Suppressor macrophage treated with lipopolysaccharide for 1 hour (primary cell): ENCODE measurements around the gene PIAS4.
"Not testable (repeated sequence)": the region's sequence is repeated elsewhere in the genome, so short reads cannot be mapped to it uniquely, and the experiment has no call there.

ENCODE experiments used
- DNase-seq, 3 donors: peaks; one replicate each; pipeline ENCODE4 v3.0.0-alpha.2; 2020 to 2022

The PIAS4 gene, protein sequence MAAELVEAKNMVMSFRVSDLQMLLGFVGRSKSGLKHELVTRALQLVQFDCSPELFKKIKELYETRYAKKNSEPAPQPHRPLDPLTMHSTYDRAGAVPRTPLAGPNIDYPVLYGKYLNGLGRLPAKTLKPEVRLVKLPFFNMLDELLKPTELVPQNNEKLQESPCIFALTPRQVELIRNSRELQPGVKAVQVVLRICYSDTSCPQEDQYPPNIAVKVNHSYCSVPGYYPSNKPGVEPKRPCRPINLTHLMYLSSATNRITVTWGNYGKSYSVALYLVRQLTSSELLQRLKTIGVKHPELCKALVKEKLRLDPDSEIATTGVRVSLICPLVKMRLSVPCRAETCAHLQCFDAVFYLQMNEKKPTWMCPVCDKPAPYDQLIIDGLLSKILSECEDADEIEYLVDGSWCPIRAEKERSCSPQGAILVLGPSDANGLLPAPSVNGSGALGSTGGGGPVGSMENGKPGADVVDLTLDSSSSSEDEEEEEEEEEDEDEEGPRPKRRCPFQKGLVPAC

DNA sequence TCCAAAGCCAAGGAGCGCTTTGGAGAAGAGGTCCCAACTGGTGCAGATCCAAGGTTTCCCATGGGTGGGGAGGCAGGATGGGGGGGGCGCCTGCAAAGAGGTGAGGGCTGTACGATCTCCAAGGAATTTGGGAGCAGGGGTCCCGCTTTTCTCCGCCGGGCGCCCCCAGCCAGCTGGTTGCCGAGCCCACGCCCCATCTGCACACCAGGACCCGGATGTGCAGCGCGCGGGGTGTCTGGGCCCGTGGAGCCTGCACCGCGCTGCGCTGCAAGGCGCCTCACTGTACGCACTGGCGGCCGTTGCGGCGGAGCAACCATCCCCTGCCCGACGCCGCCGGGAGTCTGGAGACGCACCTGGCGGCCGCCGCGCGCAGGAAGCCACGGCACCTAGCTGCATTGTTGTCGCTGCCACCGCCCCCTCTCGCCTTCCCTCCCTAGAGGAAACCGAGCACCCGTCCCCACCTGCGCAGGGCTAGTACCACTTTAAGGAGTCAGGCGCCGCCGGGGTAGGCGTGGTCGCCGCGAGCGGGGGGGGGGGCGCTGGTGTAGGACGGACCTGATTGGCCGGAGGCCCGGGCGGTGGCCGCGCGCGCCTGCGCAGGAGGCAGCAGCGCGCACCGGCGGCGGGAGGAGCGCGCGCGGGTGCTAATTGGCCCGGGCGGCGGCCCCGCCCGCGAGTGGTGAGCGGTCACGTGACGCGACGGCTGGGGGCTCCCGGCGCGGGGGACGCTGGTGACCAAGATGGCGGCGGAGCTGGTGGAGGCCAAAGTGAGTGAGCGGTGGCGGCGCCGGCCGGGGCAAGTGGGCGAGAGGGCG is at the start of gene PIAS4:
TSS of gene PIAS4 (plus strand) at position 716 of the 815 bp plus-strand sequence. CDS start at position 741, 25 bp downstream.
- peak; percentile 97 to 100 (median 99) for DNase-seq

DNA sequence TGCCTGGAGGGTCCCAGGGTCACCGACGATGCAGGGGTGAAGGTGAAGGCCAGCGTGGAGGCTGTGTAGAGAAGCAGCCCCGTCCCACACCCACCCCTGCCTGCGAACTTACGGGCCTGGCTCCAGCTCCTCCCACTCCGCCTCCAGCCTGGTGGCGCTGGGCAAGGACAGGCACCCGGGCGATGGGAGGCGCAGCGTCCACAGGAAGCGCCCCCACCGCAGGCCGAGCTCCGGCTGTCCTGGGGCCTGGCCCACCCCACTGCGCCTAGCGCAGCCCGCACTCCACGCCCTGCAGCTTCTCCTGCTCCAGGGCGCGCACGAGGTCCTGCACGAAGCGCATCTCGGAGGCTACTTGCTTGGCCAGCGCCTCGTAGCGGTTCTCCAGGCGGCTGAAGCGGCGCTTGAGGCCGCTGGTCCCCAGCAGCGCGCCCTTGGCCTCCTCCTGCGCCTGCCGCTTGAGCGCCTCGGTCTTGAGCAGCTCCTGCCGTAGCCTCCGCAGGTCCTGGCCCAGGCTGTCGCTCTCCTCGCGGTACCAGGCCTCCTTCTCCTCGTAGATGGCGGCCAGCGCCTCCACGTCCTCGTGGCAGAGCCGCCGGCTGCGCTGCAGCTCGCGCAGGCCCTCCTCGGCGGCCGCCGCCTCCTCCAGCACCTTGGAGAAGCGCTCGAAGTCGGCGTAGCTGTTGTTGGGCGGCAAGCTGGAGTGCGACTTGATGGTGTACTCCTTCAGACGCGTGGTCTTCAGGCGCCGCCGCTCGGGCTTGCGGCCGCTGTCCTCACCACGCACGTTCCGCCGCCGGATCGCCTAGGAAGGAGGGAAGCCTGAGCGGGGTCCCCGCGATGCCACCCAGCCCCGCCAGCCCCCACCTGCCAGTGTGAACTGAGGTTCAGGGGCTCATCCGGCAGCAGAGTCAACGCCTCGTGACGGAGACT is 48.4 kb upstream of the PIAS4 start:
- DNase-seq, result no peak

DNA sequence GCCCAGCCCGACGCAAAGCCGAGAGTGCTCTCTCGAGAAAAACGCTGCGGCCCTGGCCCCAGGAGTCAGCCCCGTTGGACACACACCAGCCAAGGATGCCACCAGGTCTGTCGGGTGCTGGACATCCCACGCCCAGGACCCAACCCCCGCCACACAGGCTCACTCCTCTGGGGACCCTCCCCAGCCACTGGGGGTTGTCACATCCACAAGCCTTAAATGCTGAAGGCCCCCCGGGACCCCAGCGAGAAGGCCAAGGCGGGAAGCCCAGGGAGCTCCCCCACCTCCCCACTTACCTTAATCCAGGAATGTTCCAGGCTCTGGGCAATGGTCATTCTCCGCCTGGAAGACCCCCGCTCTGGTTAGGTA is 47.8 kb upstream of the PIAS4 start:
- DNase-seq, result no peak

DNA sequence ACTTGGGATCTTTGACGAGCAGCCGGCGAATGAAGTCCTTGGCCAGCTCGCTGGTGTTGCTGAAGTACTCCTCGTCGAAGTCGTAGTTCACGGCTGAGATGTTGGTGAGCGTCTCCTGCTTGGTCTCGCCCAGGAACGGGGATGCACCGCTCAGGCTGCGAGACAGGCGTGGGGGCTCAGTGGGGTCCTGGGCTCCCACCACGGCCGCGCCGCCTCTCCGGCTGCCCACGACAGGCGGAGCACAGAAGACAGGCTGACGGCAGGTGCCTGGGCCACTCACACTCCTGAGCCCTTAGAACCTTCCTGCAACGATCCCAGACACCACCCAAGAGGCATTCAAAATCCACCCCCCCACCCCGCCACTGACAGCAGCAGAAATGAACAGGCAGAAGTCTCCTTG is 46.5 kb upstream of the PIAS4 start:
- DNase-seq, result no peak

DNA sequence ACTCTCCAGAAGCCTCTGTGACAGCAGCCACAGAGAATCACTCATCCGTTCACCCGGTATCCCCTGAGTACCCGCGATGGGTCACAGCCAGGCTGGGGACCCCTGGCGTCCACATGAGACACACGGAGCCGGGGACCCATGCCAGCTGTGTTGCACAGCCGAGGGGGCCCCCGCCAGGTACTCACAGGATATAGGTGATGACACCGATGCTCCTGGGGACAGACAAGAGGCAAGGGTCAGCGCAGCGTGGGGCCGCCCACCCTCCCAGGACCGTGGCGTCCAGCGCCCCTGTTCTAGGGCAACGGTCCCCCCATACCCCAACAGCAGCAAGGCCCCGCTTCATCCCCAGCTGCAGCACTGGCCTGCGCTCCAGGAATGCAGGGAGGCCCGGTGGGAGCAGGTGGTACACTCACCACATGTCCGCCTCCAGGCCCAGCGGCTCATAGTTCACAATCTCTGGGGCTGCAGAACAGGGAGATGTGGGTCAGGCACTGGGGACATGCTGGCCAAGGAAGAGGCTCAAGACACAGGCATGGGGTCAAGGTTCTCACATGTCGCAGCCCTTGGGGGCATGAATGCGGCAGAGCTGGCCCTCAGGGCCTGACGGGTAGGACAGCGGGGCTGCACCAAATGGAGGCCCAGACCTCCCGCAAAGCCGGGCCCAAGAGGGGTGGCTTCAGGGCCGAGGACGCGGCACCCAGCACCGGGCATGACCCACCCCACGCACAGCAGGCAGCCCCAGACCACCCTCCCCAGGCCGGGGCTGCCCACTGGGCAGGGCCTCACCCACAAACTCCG is 43.9 kb upstream of the PIAS4 start:
- DNase-seq, result no peak

DNA sequence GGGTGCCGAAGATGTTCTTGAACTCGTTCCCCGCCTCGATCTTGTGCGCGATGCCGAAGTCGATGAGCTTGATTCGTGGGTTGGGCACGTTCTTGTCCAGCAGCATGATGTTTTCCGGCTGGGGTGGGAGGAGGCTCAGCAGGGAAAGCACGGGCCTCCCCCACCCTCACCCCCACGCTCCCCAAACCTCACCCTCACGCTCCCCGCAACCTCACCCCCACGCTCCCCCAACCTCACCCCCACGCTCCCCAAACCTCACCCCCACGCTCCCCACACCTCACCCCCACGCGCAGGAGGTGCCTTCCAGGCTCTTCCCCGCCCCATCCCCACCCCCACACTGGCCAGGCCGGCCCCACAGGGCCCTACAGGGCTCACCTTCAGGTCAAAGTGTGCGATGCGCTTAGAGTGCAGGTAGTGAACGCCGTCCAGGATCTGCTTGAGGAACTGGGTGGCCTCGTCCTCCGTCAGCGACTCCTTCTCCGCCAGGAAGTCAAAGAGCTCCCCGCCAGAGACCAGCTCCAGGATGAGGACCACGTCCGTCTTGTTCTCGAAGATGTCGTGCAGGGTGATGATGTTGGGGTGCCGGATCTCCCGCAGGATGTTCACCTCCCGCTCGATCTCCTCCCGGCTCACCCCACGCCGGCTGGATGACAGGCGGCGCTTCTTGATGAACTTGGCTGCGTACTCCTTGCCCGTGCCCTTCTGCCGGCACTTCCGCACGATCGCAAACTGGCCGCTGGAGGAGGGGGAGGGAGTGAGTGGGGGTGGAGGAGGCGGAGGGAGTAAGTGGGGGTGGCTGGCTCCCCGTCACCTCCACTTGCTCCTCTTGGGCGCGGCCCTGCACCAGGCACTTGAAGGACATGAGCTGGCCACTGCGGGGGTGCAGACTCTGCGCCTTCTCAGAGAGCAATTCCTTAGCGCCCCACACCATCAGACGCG is 43.0 kb upstream of the PIAS4 start:
- DNase-seq, result no peak

DNA sequence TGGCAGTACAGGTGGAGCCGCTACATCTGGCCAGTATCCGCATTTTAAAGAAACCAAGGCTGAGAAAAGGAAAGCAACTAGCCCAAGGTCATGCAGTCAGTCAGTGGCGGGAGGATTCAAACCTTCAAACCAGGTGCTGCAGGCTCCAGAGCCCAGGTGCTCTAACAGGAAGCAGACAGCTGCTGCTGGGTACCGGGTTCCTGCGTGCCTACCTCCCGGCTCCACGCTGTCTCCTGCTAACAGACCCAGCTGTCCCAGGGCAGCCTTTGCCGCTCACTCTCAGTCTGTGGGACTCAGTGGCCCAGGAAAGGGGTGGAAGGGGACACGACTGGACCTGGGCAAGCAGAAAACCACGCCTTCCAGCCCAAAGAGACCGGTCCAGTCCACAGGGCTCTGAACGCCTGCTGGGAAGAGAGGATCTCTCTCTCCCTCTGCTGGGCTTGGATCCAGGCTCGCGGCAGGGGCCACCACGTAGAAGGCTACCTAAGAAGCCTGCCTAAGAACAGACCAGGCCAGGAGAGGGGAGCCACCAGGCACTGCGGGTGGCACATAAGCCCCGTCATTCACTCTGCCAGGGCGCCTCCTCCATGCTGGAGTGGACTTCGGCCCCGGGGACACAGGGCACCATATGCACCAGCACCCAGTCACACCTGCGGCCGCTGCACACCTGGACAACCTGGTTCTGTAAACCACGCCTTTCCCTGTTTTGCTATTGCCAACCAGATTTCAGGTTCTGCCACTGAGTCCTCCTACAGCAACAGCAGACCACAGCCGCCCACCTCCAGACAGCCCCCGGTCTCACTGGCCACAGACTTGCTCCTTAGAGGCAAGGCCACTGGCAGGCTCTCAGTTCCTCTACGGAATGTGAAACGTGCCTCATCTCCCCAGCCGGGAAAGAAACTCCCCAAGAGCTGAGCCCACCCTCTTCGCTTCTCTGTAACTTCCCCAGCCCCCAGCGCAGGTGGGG is 41.2 kb upstream of the PIAS4 start:
- no peak for DNase-seq

DNA sequence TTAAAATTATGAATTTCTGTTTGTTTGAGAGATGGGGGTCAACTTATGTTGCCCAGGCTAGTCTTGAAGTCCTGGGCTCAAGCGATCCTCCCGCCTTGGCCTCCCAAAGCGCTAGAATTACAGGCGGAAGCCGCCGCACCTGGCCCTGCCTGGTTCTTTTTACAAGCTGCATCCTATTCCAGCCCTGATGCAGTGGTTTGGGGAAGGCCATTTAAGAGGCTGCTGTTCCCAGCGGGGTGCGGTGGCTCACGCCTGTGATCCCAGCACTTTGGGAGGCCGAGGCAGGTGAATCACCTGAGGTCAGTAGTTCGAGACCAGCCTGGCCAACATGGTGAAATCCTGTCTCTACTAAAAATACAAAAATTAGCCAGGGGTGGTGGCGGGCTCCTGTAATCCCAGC is 39.6 kb upstream of the PIAS4 start:
- DNase-seq, result not testable (repeated sequence)

DNA sequence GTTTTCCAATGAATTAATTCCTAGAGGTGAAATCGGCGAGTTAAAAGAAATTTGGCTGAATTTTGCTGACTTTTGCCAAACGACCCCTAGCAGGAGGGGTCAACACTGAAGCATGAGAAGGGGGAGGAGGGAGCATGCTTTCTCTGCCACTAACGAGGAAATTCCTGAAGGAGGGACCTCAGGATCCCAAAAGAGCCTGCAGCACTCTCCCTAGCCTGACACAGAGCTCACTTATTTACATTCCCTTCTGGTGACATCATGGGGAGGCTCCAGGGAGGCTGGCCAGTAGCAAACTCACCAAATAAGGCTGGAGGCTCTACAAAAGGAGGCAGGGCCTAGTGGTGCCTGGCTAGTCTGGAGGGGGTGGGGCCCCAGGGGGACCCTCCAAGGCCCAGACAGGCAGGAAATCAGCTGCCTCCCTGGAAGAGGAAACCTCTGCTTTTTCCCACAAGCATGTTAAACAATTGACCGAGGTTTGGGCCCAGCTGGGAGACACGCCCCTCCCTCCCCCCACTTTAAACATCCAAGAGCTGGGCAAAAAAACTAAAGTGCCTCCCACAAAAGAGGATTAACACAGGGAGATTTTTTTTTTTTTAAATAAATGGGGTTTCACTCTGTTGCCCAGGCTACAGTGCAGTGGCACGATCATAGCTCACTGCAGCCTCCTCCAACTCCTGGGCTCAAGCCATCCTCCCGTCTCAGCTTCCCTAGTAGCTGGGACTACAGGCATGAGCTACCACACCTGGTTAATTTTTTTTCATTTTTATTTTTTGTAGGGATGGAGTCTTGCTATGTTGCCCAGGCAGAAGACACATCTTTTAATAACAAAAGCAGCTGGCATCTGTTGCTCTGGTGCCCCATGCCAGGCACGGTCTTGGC is 38.7 kb upstream of the PIAS4 start:
- DNase-seq, result peak in 2 of 3 donors; percentile 52 to 55

DNA sequence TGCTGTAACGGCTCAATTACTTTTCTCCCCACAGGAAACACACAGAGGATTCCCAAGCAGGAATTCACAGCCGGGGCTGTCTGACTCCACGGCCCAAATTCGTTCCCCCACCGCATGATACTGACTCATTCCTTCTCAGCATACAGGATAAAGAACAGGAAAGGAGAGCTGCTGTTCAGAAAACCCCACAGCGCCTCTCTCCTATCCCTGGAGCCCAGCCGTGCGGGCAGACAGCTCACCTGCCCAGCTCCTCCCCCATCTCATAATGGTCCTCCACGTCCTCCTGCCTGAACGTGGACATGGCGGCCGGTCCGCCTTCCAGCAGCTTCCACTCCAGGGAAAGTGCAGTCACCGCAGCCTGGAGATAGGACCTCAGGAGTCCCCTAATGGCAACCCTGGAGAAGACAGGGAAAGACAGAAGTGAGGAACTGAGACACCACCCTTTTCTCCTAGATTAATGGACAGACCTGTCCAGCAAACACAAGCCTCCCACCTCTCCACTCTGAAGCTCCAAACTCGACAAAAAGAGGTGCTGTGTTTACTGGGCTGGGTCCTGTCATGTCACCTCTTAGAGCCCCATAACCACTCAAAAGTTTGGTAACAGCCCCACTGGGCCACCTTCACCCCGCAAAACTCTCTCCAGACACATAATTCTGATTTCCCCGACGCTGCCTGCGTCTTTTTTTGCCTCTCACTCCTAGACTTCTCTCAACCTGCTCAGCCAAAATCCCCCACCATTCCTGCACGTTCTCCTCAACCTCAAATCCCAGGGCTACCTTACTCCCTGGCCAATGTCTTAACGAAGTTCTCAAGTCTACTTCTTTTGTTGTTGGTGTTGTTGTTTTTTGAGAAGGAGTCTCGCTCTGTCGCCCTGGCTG is 37.9 kb upstream of the PIAS4 start:
- peak in 1 of 3 donors; percentile 31 for DNase-seq

DNA sequence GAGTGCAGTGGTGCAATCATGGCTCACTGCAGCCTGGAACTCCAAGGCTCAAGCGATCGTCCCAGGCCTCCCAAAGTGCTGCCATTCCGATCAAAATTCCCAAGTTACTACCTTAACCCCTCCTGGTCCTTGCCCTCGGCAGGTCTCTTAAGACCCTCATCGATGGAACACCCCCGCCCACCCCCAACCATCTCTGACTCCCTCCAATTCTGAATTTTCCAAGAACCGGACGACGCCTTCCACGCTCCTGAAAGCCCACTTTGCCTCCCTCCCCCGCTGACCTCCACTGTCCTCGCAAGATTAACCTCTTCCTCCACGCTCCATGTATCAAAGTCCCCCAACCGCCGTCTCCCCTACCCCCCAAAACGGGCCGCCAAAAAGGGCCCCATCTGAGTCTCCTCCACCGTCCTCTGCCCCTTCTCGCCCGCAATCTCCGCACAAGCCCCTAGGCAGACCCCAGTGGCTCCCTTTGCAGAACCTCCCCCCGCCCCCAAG is 37.2 kb upstream of the PIAS4 start:
- DNase-seq, result no peak

DNA sequence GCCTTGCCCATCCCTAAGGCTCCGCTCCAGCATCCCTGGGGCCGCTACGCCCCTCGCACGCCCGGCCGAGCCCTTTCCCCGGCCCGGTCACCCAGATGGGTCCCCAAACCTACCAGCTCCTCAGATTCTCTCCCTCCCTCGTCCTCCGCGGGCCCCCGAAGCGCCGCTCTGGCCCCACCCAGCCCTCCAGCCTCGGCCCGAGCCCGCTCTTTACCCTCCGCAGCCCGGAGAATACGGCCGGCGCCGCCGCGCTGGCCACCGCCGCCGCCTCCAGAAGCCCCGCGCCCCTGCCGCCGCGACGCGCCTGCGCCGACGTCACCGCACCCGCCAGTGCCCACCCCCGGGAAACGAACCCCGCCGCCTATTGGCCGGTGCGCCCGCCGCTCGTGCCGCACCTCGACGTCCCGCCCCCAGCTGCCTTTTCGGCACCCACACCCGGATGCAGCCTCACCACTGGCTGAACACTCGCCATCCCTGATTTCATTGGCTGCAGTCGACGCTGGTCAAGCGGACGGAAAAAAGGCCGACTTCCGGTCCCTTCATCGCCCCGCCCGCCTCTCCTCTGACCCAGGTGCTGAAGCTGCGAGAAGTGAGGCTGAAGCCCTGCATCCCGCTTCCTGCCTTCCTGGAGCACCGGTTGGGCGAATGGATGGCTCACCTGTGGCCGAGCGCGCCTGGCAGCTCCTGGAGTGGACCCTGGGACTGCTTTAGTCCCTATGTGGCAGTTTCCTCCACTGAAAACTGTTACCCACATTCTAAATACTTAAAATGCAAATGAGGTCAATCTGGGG is 36.5 kb upstream of the PIAS4 start, which contains the start of gene DAPK3:
TSS of gene DAPK3 (minus strand) at position 292 of the 791 bp plus-strand sequence. CDS start 1,364 bp downstream, outside the sequence.
- peak; percentile 97 to 98 (median 98) for DNase-seq

DNA sequence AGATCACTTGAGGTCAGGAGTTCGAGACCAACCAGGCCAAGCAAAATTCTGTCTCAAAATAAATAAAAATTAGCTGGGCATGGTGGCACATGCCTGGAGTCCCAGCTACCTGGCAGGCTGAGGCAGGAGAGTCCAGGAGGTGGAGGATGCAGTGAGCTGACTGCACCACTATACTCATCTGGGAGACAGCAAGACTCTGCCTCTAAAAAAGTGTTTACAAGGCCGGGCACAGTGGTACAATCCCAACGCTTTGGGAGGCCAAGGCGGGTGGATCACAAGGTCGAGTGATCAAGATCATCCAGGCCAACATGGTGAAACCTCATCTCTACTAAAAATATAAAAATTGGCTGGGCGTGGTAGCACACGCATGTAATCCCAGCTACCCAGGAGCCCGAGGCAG is 32.4 kb upstream of the PIAS4 start:
- no peak for DNase-seq

DNA sequence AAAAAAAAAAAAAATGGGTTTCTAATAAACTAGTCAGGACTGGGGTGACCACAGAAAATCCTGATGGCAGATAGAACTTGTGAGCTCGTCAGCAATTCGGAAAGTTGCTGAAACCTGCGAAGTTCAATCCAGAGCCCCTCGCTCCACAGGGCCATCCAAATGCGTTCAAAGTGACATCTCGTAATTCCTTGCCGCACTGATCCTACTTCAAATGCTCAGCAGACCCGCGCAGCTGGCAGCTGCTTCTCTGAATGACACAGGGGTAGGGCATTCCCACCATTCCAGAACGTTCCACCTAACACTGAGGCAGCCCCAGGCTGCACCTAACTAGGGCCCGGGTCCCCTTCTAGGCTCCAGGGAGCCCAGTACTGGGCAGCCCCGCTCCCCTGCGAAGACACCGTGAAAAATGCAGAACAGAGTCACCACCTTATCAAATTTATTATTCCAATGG is 31.9 kb upstream of the PIAS4 start:
- no peak for DNase-seq

DNA sequence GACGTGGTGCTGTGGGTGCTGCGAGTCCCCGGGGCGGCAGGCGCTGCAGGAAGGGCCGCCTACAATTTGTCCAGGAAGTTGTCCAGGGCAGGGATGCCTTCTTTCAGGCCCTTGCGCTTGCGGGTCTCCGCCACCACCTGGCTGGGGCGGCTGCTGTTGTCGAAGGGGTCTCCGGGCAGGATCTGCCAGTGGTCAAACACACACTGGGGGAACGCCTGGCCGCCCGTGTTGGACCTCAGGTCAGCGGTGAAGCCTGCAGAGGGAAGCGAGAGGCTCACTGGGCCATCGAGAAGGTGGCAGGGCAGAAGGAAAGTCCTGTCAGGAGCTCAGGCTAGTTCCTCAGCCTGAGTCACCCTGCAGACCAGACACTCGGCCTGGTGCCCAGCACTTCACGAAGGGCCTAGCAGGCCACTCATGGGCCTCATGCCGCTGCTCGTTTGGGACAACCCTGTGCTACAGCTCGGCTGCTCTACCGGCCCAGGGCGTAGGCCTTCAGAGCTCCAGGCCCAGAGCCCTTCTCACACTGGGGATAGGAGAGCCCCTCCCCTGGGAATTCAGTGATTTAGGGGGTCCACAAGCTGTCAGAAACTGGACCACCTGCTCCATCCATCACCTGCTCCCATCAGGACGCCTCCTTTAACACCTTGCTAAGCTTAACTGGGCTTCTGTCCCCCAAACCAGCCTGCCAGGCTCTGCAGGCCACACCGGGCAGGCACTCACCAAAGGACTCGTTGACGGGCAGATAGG is 30.9 kb upstream of the PIAS4 start:
- DNase-seq, result no peak
